AG04450 (cell line): ENCODE data around the gene EDC3. TPM values are rescaled to one million over a fixed set of nuclear protein-coding genes. Genes with fewer than 3 reads are reported as not detected.
"Not testable (repeated sequence)": the region's sequence is repeated elsewhere in the genome, so short reads cannot be mapped to it uniquely, and the experiment has no call there.

Source experiments
- CTCF ChIA-PET: fragments of 300-600, 350-600 bp; formaldehyde crosslinking; extraction: SDS; loops from one replicate; lab custom pipeline; 2022; ENCODE audit warnings: antibody characterized with exemption, inconsistent platforms; lab: Charles Lee
- POLR2A ChIA-PET: fragments of 350-600 bp; formaldehyde crosslinking; extraction: SDS; loops from one replicate; lab custom pipeline; 2021; ENCODE audit warnings: antibody characterized with exemption, inconsistent platforms; lab: Yijun Ruan, JAX
- DNase-seq: peaks from one replicate; pipeline ENCODE4 v3.0.0-alpha.2; 2011; ENCODE audit warnings: low read depth, low spot score
- H3K27ac ChIP-seq: one replicate; pipeline ENCODE4 v1.5.1; 2012; ENCODE audit warnings: low read depth, low read length, control low read depth
- H3K27me3 ChIP-seq: one replicate; pipeline ENCODE4 v1.6.0; 2012; ENCODE audit warnings: low read length; ENCODE audit not compliant: control insufficient read depth, insufficient read depth
- H3K4me3 ChIP-seq: 2 replicates; pipeline ENCODE4 v1.5.1; 2011; ENCODE audit warnings: mild to moderate bottlenecking, low read depth, low read length, control low read depth
- H3K9me3 ChIP-seq: 2 replicates; pipeline ENCODE4 v1.5.1; 2012; ENCODE audit warnings: low read length; ENCODE audit not compliant: control insufficient read depth, insufficient read depth
- polyA plus RNA-seq: library from polyadenylated mRNA; depleted of rRNA; stranded (reverse); fragments of >200 nt; gene quantifications from 2 replicates; pipeline ENCODE4 v1.2.3, GENCODE V29; 2011
- TF ChIP-seq, protein P1 (sequence below): IDR thresholded peaks from 2 replicates; pipeline ENCODE4 v1.5.1; 2011; ENCODE audit warnings: low read depth, low read length, control low read depth, inconsistent platforms

Gene EDC3
- polyA plus RNA-seq, 1 experiment = 37.1 TPM

DNA sequence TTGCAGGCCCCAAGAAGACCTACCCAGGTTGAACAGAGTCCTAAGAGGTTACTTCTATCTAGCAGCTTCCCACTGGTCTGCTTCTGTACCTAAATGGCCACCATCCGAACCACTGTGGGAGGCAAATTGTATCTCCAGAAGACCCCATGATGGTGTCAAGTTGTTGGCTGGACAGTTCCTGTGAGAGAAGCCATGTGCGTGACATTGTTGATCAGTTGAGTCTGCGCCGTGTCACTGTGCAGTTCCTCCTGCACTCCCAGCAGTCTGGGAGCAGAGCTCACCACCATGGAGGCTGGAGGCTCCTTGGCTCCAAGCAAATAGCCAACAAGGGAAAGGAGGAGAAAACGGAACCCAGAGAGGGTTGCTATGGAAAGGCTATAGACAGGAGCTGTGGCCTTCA lies 37.0 kb upstream of the EDC3 start:
- no peak for DNase-seq
- POLR2A ChIA-PET = no interaction called here
- no peak overlapping the region for H3K27ac ChIP-seq
- TF ChIP-seq, protein P1, sequence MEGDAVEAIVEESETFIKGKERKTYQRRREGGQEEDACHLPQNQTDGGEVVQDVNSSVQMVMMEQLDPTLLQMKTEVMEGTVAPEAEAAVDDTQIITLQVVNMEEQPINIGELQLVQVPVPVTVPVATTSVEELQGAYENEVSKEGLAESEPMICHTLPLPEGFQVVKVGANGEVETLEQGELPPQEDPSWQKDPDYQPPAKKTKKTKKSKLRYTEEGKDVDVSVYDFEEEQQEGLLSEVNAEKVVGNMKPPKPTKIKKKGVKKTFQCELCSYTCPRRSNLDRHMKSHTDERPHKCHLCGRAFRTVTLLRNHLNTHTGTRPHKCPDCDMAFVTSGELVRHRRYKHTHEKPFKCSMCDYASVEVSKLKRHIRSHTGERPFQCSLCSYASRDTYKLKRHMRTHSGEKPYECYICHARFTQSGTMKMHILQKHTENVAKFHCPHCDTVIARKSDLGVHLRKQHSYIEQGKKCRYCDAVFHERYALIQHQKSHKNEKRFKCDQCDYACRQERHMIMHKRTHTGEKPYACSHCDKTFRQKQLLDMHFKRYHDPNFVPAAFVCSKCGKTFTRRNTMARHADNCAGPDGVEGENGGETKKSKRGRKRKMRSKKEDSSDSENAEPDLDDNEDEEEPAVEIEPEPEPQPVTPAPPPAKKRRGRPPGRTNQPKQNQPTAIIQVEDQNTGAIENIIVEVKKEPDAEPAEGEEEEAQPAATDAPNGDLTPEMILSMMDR = no peak
- CTCF ChIA-PET = no interaction called here
- H3K27me3 ChIP-seq = peaks cover 43% of the 10 kb centered on the region
- no peaks in the 10 kb centered on the region for H3K9me3 ChIP-seq
- no peak overlapping the region for H3K4me3 ChIP-seq

DNA sequence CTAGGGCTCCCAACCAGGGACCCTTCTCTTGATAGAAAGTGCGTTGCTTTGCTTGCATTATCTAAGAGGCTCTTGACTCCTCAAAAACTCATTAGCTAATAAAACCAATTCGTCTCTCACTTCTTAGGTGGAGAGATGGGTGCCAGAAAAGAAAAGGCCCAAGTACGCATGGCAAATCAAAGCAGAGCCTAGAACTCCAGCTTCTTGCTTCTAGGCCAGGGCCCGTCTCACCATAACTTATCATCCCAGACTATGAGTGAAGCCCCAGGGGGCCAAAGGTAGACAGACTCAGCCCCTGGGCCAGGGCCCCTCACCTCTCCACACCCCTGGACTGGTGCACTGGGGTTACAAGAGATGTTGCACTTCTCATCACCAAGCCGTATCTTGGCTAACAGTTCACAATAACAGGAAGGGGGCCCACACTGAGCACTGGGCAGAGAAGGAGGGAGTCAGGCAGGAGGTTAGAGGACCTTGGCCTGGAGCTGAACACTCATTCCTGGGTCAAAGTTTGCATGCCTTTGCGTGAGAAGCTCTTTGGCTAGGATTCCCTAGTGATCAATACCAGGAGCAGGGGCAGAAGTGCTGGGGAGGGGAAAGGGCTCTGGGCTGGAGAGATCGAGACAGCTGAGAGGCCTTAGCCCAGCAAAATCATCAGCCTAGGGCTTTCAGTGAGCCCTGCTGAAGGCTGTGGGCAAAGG lies 34.9 kb upstream of the EDC3 start:
- POLR2A ChIA-PET = interaction anchor here (0.6 kb wide), 1 partner anchor 87 kb away, joined by 3 read pairs; no protein-coding TSS in a partner anchor
- H3K4me3 ChIP-seq = no peak overlapping the region
- H3K27me3 ChIP-seq = peaks cover 56% of the 10 kb centered on the region
- no peak overlapping the region for H3K27ac ChIP-seq
- no peak for DNase-seq
- peaks cover 4% of the 10 kb centered on the region; the same call in 1 of the 2 replicates for H3K9me3 ChIP-seq
- CTCF ChIA-PET = interaction anchor here (1.1 kb wide), 1 partner anchor 16 kb away, joined by 3 read pairs; no protein-coding TSS in a partner anchor
- TF ChIP-seq, protein P1 = no peak

DNA sequence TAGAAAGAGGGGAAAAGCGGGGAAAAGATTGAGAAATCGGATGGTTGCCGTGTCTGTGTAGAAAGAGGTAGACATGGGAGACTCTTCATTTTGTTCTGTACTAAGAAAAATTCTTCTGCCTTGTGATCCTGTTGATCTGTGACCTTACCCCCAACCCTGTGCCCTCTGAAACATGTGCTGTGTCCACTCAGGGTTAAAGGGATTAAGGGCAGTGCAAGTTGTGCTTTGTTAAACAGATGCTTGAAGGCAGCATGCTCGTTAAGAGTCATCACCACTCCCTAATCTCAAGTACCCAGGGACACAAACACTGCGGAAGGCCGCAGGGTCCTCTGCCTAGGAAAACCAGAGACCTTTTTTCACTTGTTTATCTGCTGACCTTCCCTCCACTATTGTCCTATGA lies 33.5 kb upstream of the EDC3 start:
- CTCF ChIA-PET, H3K27ac ChIP-seq, DNase-seq, H3K9me3 ChIP-seq, H3K4me3 ChIP-seq, POLR2A ChIA-PET: not testable (repeated sequence)
- peaks cover 67% of the 10 kb centered on the region for H3K27me3 ChIP-seq

DNA sequence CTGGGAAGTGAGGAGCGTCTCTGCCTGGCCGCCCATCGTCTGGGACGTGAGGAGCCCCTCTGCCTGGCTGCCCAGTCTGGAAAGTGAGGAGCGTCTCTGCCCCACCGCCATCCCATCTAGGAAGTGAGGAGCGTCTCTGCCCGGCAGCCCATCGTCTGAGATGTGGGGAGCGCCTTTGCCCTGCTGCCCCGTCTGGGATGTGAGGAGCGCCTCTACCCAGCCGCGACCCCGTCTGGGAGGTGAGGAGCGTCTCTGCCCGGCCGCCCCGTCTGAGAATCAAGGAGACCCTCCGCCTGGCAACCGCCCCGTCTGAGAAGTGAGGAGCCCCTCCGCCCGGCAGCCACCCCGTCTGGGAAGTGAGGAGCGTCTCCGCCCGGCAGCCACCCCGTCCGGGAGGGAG lies 32.9 kb upstream of the EDC3 start:
- peaks cover 67% of the 10 kb centered on the region for H3K27me3 ChIP-seq
- POLR2A ChIA-PET, H3K9me3 ChIP-seq, H3K4me3 ChIP-seq, DNase-seq, CTCF ChIA-PET, H3K27ac ChIP-seq: not testable (repeated sequence)

DNA sequence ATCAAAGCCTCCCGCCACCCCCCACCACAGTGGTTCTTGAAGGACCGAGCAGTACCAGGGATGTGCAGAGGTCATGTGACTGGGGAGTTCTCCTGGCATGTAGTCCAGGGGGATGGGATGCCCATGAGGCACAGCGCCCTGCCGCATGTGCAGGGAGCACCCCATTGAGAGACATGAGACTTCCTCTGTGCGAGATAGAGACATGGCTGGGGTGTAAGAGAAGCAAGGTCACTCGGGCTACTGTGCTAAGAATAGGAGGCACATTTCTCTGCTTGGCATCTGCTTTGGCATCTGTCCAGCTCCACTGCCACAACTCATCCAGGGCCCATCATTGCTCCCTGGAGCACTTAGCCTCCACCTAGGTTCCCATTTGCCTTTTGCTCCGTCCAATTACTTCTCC lies 31.9 kb upstream of the EDC3 start:
- H3K9me3 ChIP-seq = peaks cover 4% of the 10 kb centered on the region; the same call in 1 of the 2 replicates
- ChIA-PET CTCF (no interaction called here), POLR2A (no interaction called here)
- no peak overlapping the region for H3K27ac ChIP-seq
- no peak overlapping the region for H3K4me3 ChIP-seq
- TF ChIP-seq, protein P1 = no peak
- H3K27me3 ChIP-seq = peaks cover 60% of the 10 kb centered on the region
- DNase-seq = no peak

DNA sequence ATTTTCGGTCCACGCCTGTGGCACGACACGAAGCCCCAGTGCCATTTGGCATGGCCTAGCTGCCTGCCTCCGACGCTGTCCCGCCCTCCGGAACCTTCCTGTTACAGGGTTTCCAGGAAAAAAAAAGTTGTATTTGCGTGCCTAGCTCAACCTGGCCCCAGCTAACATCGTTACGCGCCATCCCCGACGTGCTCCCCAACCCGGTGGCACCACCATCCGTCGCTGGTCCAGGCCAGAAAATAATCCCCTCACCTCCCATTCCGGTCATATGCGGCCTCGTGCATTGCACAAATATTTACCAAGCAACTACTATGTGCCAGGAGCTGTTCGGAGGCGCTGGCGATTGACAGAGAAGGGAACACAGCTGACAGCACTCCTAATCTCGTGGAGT lies 30.9 kb upstream of the EDC3 start:
- DNase-seq = no peak
- H3K27ac ChIP-seq = no peak overlapping the region
- TF ChIP-seq, protein P1 = no peak
- H3K4me3 ChIP-seq = peak overlapping the region; percentile 51
- ChIA-PET CTCF (no interaction called here), POLR2A (no interaction called here)
- H3K27me3 ChIP-seq = peaks cover 54% of the 10 kb centered on the region
- H3K9me3 ChIP-seq = peaks cover 4% of the 10 kb centered on the region; the same call in 1 of the 2 replicates
